Parathyroid adenoma (tissue), 2 donors: ENCODE results near the gene DNAJC27.

Experiments used
- H2AFZ ChIP-seq: fragments of 300-600 bp; sonication (generic); one replicate; pipeline ENCODE4 v1.7.0; 2017; ENCODE audit warnings: antibody characterized with exemption, mild to moderate bottlenecking
- H3K27ac ChIP-seq: fragments of 300-600 bp; sonication (generic); one replicate; pipeline ENCODE4 v1.7.0; 2017
- H3K27me3 ChIP-seq: fragments of 300-600 bp; sonication (generic); one replicate; pipeline ENCODE4 v1.7.0; 2017; ENCODE audit warnings: low read length; ENCODE audit not compliant: control insufficient read depth, insufficient read depth
- H3K36me3 ChIP-seq: fragments of 300-600 bp; sonication (generic); one replicate; pipeline ENCODE4 v1.7.0; 2017; ENCODE audit warnings: low read length; ENCODE audit not compliant: control insufficient read depth, insufficient read depth
- H3K4me1 ChIP-seq: fragments of 300-600 bp; sonication (generic); one replicate; pipeline ENCODE4 v1.7.0; 2017; ENCODE audit warnings: control low read depth
- H3K4me2 ChIP-seq: fragments of 300-600 bp; sonication (generic); one replicate; pipeline ENCODE4 v1.7.0; 2017; ENCODE audit warnings: low read length
- H3K4me3 ChIP-seq: fragments of 300-600 bp; sonication (generic); one replicate; pipeline ENCODE4 v1.7.0; 2017; ENCODE audit warnings: low read depth, low read length
- H3K79me2 ChIP-seq: fragments of 300-600 bp; sonication (generic); one replicate; pipeline ENCODE4 v1.7.0; 2017; ENCODE audit warnings: control low read depth
- H3K9ac ChIP-seq: fragments of 300-600 bp; sonication (generic); one replicate; pipeline ENCODE4 v1.7.0; 2017; ENCODE audit warnings: mild to moderate bottlenecking
- H3K9me3 ChIP-seq: fragments of 300-600 bp; sonication (generic); one replicate; pipeline ENCODE4 v1.7.0; 2017; ENCODE audit warnings: low read length; ENCODE audit not compliant: control insufficient read depth
- CTCF ChIP-seq: fragments of 300-600 bp; sonication (generic); IDR thresholded peaks from one replicate; pipeline ENCODE4 v1.7.0; 2017; ENCODE audit warnings: antibody characterized with exemption, mild to moderate bottlenecking
- donor health status: primary hyperparathyroidism.

The DNAJC27 gene

GRCh38 chr2:24945907-24946306 lies 25.8 kb downstream of the DNAJC27 start:
- H3K36me3 ChIP-seq: no peaks in the 10 kb centered on the region
- H3K4me3 ChIP-seq: no peak overlapping the region
- no peak for TF ChIP-seq CTCF
- no peaks in the 10 kb centered on the region for H3K79me2 ChIP-seq
- H3K4me2 ChIP-seq: no peak overlapping the region
- peaks cover 14% of the 10 kb centered on the region for H3K4me1 ChIP-seq
- H3K9me3 ChIP-seq: no peaks in the 10 kb centered on the region
- no peaks in the 10 kb centered on the region for H3K27me3 ChIP-seq
- no peak overlapping the region for H3K9ac ChIP-seq
- no peak overlapping the region for H2AFZ ChIP-seq
- H3K27ac ChIP-seq: no peak overlapping the region

- Histone ChIP-seq H3K36me3 (no peaks in the 10 kb centered on the region), H2AFZ (no peak overlapping the region), H3K27me3 (no peaks in the 10 kb centered on the region), H3K79me2 (no peaks in the 10 kb centered on the region), H3K4me2 (no peak overlapping the region), H3K9me3 (no peaks in the 10 kb centered on the region), H3K27ac (no peak overlapping the region), H3K4me3 (no peak overlapping the region), H3K9ac (no peak overlapping the region), H3K4me1 (peaks cover 14% of the 10 kb centered on the region)
- TF ChIP-seq CTCF: no peak
These were observed 28.2 kb downstream of the DNAJC27 start for GRCh38 chr2:24943427-24944053.

- no peaks in the 10 kb centered on the region for H3K27me3 ChIP-seq
- no peaks in the 10 kb centered on the region for H3K79me2 ChIP-seq
- no peak overlapping the region for H2AFZ ChIP-seq
- no peaks in the 10 kb centered on the region for H3K4me1 ChIP-seq
- no peaks in the 10 kb centered on the region for H3K36me3 ChIP-seq
- no peaks in the 10 kb centered on the region for H3K9me3 ChIP-seq
- no peak overlapping the region for H3K9ac ChIP-seq
- no peak for TF ChIP-seq CTCF
- no peak overlapping the region for H3K4me2 ChIP-seq
- no peak overlapping the region for H3K4me3 ChIP-seq
- H3K27ac ChIP-seq: no peak overlapping the region
These were observed 32.4 kb downstream of the DNAJC27 start for GRCh38 chr2:24939353-24939752.

- Histone ChIP-seq H3K79me2 (no peaks in the 10 kb centered on the region), H2AFZ (no peak overlapping the region), H3K4me2 (no peak overlapping the region), H3K27me3 (no peaks in the 10 kb centered on the region), H3K4me3 (no peak overlapping the region), H3K27ac (no peak overlapping the region), H3K36me3 (no peaks in the 10 kb centered on the region), H3K9ac (no peak overlapping the region), H3K9me3 (no peaks in the 10 kb centered on the region), H3K4me1 (no peaks in the 10 kb centered on the region)
- no peak for TF ChIP-seq CTCF
These were observed 34.5 kb downstream of the DNAJC27 start for GRCh38 chr2:24937236-24937635.

- Histone ChIP-seq H3K9ac (no peak overlapping the region), H3K4me1 (no peaks in the 10 kb centered on the region), H3K36me3 (no peaks in the 10 kb centered on the region), H3K4me3 (no peak overlapping the region), H3K79me2 (no peaks in the 10 kb centered on the region), H3K9me3 (no peaks in the 10 kb centered on the region), H3K27me3 (no peaks in the 10 kb centered on the region), H3K27ac (no peak overlapping the region), H2AFZ (no peak overlapping the region), H3K4me2 (no peak overlapping the region)
- TF ChIP-seq CTCF: no peak
These were observed 36.6 kb downstream of the DNAJC27 start for GRCh38 chr2:24935145-24935544.
